Large intestine (tissue), 3 donors: Measurements from ENCODE around the gene AUTS2. TPM values are rescaled to one million over a fixed set of nuclear protein-coding genes. Genes with fewer than 3 reads are reported as not detected.
"Not testable (repeated sequence)": the region's sequence is repeated elsewhere in the genome, so short reads cannot be mapped to it uniquely, and the experiment has no call there.

Experiments used
- DNase-seq, 2 donors: peaks; one replicate each; pipeline versions ENCODE4 v3.0.0 to v3.0.0-alpha.2; 2013
- H3K27ac ChIP-seq: one replicate; pipeline ENCODE4 v1.5.1; 2013; ENCODE audit warnings: low read length
- H3K27me3 ChIP-seq: 2 replicates; pipeline ENCODE4 v1.6.1; 2013; ENCODE audit warnings: low read length; ENCODE audit not compliant: control insufficient read depth, insufficient read depth
- H3K36me3 ChIP-seq: 2 replicates; pipeline ENCODE4 v1.6.1; 2013; ENCODE audit warnings: low read length; ENCODE audit not compliant: control insufficient read depth, insufficient read depth
- H3K4me1 ChIP-seq: one replicate; pipeline ENCODE4 v1.6.1; 2013; ENCODE audit warnings: low read length; ENCODE audit not compliant: control insufficient read depth, insufficient read depth
- H3K4me3 ChIP-seq: one replicate; pipeline ENCODE4 v1.5.1; 2013; ENCODE audit warnings: low read length
- H3K9me3 ChIP-seq: one replicate; pipeline ENCODE4 v1.6.1; 2013; ENCODE audit warnings: mild to moderate bottlenecking, low read depth, low read length, moderate library complexity; ENCODE audit not compliant: control insufficient read depth
- WGBS: methylation state at CpG from one replicate; pipeline ENCODE4 v1.1.5; 2013; ENCODE audit warnings: low lambda C conversion rate; ENCODE audit not compliant: insufficient coverage; 5-methylcytosine and 5-hydroxymethylcytosine counted together
- polyA plus RNA-seq: library from polyadenylated mRNA; unstranded; fragments of 120-200 nt; gene quantifications from one replicate; pipeline ENCODE4 v1.2.1, GENCODE V29; 2013

AUTS2 gene
- polyA plus RNA-seq, 1 donor: 51.3 TPM

DNA sequence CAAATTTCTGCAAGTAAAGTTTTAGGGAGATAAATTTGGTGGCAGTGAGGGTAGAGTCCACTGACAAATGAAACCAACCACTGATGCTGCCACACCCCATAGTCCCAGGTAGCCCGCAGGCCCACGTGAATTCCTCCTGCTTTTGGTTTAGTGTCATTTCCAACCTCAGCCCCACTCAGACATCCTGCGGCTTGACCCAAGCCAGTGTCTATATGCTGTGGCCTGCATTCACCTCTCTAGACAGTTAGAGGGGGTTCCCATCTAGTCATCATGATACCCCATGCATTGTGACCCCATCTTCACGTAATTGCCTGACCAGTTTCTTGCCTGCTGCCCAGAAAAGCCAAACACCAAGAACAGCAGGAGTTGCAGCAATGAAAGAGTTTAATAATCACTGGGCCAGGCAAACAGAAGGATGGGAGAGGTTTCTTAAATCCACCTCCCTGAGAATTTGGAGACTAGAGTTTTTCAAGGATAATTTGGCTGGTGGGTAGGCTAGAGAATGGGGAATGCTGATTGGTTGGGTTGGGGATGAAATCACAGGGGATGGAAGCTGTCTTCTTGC is 1201.6 kb downstream of the AUTS2 start:
- Histone ChIP-seq H3K9me3 (peaks cover 7% of the 10 kb centered on the region), H3K27ac (no peak overlapping the region), H3K4me3 (no peak overlapping the region), H3K27me3 (no peaks in the 10 kb centered on the region), H3K4me1 (no peaks in the 10 kb centered on the region), H3K36me3 (no peaks in the 10 kb centered on the region)
- WGBS: no CpG with 5 or more reads among the region's 4 CpGs
- no peak for DNase-seq

DNA sequence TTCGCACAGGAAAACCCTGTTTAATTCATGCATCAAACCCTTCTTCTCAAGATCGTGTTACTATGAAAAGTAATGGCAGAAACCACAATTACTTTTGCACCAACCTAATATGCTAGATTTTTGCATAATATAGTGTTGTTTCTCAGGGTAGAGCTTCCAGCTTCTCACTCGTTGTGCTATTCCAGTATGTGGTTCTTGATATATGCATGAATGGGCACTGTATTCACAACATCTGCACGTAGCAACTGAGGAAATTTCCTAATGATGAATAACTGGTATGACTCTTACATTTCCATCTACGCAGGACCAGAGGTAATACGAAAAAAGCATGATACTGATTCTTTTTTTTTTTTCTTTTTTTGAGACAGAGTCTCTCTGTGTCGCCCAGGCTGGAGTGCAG is 1207.1 kb downstream of the AUTS2 start:
- Histone ChIP-seq H3K27me3 (no peaks in the 10 kb centered on the region), H3K4me1 (no peaks in the 10 kb centered on the region), H3K9me3 (peaks cover under 1% of the 10 kb centered on the region), H3K36me3 (no peaks in the 10 kb centered on the region), H3K27ac (no peak overlapping the region), H3K4me3 (no peak overlapping the region)
- whole genome bisulfite sequencing: 100% methylated on average over 1 of the region's 7 CpGs
- no peak for DNase-seq

DNA sequence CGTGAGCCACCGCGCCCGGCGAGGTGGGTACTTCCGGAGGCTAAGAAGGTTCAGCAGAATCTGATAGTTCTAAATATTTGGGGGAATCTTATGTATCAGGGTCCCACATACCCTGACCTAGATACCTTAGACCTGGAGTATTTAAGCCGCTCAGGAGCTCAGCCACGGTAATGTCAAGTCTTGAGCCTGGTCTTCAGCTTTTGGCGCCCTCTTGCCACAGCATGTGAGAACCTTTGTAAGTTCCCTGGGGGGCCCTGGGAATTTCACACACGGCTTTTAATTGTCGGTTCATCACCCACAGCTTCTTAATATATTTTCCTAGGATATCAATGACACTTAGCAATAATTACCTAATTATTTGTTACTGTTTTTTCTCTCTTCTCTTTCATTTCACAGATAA is 1209.4 kb downstream of the AUTS2 start:
- WGBS: no CpG with 5 or more reads among the region's 11 CpGs

DNA sequence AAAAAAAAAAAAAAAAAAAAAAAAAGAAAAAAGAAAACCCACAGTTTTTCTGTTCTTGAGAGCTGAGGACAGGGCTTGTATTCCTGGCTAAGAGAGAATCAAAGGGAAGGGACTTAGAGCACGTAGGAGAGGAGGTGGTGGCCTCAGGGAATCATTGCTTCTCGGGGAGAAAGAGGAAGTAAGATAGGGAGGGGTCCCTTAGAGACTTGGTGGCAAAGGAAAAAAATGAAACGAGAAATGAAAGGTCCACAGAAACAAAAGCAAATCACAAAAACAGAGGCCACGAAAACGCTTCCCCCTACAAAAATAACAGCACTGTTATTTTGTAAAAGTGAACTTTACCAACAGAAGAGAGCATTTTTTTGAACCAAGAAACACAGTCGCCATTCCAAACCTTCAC is 1210.6 kb downstream of the AUTS2 start:
- peaks cover 5% of the 10 kb centered on the region for H3K4me1 ChIP-seq
- H3K27ac ChIP-seq: no peak overlapping the region
- no peaks in the 10 kb centered on the region for H3K36me3 ChIP-seq
- H3K9me3 ChIP-seq: no peaks in the 10 kb centered on the region
- H3K4me3 ChIP-seq: no peak overlapping the region
- no peaks in the 10 kb centered on the region for H3K27me3 ChIP-seq
- WGBS: 62% methylated on average over 5 of the region's 6 CpGs
- no peak for DNase-seq

More for the DNA sequence above, 1209.4 kb downstream of the AUTS2 start:
- Histone ChIP-seq H3K4me1 (peaks cover 4% of the 10 kb centered on the region), H3K36me3 (no peaks in the 10 kb centered on the region), H3K4me3 (no peak overlapping the region), H3K27me3 (no peaks in the 10 kb centered on the region), H3K27ac (no peak overlapping the region), H3K9me3 (no peaks in the 10 kb centered on the region)
- DNase-seq: no peak

DNA sequence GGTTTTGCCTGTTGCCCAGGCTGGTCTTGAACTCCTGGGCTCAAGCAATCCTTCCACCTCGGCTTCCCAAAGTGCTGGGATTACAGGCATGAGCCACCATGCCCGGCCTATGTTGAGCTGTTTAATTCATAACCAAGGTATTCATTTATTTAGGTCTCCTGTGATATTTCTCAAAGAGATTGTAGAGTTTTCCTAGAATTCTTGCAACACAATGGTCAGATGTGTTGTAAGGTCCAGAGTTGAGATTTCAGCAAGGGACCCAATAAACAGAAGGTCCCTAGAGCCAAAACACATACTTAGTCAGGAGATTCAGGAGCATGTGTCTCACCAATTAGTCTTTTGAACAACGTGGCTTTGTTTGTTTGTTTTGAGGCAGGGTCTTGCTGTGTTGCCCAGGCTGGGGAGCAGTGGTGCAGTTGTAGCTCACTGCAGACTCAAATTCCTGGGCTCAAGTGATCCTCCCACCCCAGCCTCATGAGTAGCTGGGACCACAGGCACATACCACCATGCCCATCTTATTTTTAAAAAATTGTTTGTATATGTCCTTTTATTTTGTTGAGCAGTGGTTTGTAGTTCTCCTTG is 1212.4 kb downstream of the AUTS2 start:
- no peaks in the 10 kb centered on the region for H3K27me3 ChIP-seq
- H3K4me1 ChIP-seq: peaks cover 5% of the 10 kb centered on the region
- H3K36me3 ChIP-seq: no peaks in the 10 kb centered on the region
- H3K27ac ChIP-seq: peak overlapping the region; percentile 47
- DNase-seq: peak; percentile 65 to 82
- H3K4me3 ChIP-seq: no peak overlapping the region
- H3K9me3 ChIP-seq: no peaks in the 10 kb centered on the region
- WGBS: no CpG with 5 or more reads among the region's 3 CpGs

DNA sequence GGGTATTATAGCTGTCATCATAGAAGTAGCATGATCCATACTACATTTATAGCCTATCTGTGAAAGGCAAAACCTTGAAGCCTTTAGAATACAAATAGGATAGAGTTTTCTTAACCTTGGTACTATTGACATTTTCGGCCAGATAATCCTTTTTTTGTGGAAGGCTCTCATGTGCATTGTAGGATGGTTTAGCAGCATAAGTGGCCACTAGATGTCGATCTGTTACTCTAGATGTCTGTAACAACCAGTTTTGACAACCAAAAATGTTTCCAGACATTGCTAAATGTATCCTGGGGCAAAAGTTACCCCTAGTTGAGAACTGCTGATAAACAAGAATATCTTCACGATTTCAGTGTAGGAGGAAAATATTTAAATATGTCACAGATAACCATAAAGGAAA is 1214.2 kb downstream of the AUTS2 start:
- Histone ChIP-seq H3K9me3 (no peaks in the 10 kb centered on the region), H3K4me1 (peaks cover 5% of the 10 kb centered on the region), H3K4me3 (no peak overlapping the region), H3K27me3 (no peaks in the 10 kb centered on the region), H3K36me3 (no peaks in the 10 kb centered on the region), H3K27ac (no peak overlapping the region)
- WGBS: 17% methylated on average over 1 of the region's 3 CpGs
- no peak for DNase-seq

DNA sequence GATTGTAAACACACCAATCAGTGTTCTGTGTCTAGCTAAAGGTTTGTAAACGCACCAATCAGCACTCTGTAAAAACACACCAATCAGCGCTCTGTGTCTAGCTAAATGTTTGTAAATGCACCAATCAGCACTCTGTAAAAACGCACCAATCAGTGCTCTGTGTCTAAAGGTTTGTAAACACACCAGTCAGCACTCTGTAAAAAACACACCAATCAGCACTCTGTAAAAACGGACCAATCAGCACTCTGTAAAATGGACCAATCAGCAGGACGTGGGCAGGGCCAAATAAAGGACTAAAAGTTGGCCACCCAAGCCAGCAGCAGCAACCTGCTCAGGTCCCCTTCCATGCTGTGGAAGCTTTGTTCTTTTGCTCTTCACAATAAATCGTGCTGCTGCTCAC is 1224.2 kb downstream of the AUTS2 start:
- not testable (repeated sequence) for H3K4me1 ChIP-seq, H3K9me3 ChIP-seq, H3K27ac ChIP-seq, H3K27me3 ChIP-seq, H3K4me3 ChIP-seq, DNase-seq, H3K36me3 ChIP-seq
- WGBS: no CpG with 5 or more reads among the region's 6 CpGs

DNA sequence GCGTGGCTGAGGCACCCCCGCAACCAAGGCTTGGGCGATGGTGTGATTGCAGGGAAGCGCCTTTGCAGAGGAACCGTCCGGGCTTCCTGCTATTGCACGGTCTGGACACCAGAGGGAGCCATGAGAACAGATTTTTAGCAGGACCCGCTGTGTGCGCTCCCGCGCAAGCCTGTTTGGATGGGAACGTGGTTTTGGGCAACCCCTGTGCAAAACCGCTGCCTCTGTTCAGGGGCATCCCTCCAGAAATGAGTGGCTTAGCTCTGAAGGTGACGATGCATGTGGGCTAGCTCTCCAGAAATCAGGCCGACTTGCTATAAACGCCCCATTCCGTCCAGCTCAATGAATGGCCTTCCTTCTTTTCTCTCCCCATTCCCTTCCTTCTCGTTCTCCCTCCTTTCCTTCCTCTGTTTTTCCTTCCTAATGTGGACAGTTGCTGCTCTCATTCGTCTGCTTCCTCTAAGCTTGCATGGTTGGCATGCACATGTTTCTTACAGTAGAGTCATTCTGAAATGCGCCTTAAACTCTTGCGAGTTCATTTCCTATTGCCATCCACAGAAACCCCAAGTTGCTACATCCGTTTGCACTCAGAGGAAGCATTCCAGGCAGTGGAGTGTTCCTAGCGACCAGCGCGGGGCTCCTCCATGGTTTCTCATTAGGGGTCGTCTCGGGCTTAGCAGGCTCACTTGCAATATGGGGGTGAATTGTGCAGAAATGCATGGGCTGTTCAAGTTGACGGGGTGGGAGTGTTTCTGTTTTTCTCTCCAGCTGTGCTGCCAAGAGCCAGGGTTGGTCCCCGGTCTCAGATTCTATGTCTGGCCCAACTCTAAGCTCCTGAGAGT is 1231.2 kb downstream of the AUTS2 start:
- H3K27me3 ChIP-seq: peaks cover 13% of the 10 kb centered on the region
- peak; percentile 36 to 41 for DNase-seq
- H3K27ac ChIP-seq: no peak overlapping the region
- no peaks in the 10 kb centered on the region for H3K9me3 ChIP-seq
- WGBS: no CpG with 5 or more reads among the region's 29 CpGs
- no peaks in the 10 kb centered on the region for H3K36me3 ChIP-seq
- no peak overlapping the region for H3K4me3 ChIP-seq
- peaks cover 4% of the 10 kb centered on the region for H3K4me1 ChIP-seq

DNA sequence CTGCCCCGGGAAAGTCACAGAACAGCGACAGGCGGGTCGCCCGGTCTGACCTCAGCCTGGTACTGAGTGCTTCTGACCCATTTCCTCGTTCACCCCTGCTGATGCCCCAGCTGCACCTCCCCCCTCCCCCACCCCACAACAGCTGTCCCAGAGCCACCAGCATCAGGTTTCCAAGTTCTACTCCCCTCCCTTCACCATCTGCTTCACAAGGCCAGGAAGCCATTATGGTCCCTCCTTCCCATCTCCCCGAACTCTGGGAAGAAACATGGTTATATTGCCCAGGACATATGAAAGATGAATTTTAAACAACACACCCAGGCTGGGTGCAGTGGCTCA is 1231.8 kb downstream of the AUTS2 start:
- DNase-seq: no peak
- no CpG with 5 or more reads among the region's 7 CpGs for WGBS
- no peaks in the 10 kb centered on the region for H3K36me3 ChIP-seq
- no peak overlapping the region for H3K4me3 ChIP-seq
- H3K9me3 ChIP-seq: no peaks in the 10 kb centered on the region
- H3K27me3 ChIP-seq: peaks cover 13% of the 10 kb centered on the region
- H3K4me1 ChIP-seq: peaks cover 4% of the 10 kb centered on the region
- no peak overlapping the region for H3K27ac ChIP-seq

DNA sequence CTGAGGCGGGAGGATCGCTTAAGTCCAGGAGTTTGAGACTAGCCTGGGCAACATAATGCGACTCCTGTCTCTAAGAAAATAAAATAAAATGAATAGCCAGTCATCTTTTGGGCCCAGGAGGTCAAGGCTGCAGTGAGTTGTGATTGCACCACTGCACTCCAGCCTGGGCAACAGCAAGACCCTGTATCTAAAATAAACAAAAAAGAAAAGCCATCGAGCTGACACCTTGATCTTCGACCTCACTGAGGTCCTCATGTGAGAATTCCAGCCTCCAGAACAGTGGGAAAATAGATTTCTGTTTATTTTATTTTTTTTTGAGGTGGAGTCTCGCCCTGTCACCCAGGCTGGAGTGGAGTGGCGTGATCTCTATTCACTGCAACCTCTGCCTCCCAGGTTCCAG is 1232.2 kb downstream of the AUTS2 start:
- Histone ChIP-seq H3K36me3 (no peaks in the 10 kb centered on the region), H3K4me1 (peaks cover 4% of the 10 kb centered on the region), H3K9me3 (no peaks in the 10 kb centered on the region), H3K4me3 (no peak overlapping the region), H3K27ac (no peak overlapping the region), H3K27me3 (peaks cover 13% of the 10 kb centered on the region)
- no CpG with 5 or more reads among the region's 7 CpGs for WGBS
- DNase-seq: no peak
